Measurements from ENCODE around the gene NOS1.

Gene NOS1

GRCh38 chr12:117279606-117280005, 81.8 kb downstream of the NOS1 start:
- H2AFZ ChIP-seq: no peak overlapping the region
- H3K36me3 ChIP-seq (ENCODE audit: control insufficient read depth, insufficient read depth, low read length): no peaks in the 10 kb centered on the region
- H3K9ac ChIP-seq: no peak overlapping the region
- H3K79me2 ChIP-seq: no peaks in the 10 kb centered on the region
- H3K9me3 ChIP-seq (ENCODE audit: control insufficient read depth, low read length): no peaks in the 10 kb centered on the region
- no peak overlapping the region for H3K4me3 ChIP-seq (ENCODE audit: low read depth, low read length)
- H3K4me2 ChIP-seq (ENCODE audit: low read length): no peak overlapping the region
- no peak overlapping the region for H3K27ac ChIP-seq
- H3K4me1 ChIP-seq: no peaks in the 10 kb centered on the region
- H3K27me3 ChIP-seq (ENCODE audit: control insufficient read depth, insufficient read depth, low read length): no peaks in the 10 kb centered on the region
- TF ChIP-seq, protein P1, sequence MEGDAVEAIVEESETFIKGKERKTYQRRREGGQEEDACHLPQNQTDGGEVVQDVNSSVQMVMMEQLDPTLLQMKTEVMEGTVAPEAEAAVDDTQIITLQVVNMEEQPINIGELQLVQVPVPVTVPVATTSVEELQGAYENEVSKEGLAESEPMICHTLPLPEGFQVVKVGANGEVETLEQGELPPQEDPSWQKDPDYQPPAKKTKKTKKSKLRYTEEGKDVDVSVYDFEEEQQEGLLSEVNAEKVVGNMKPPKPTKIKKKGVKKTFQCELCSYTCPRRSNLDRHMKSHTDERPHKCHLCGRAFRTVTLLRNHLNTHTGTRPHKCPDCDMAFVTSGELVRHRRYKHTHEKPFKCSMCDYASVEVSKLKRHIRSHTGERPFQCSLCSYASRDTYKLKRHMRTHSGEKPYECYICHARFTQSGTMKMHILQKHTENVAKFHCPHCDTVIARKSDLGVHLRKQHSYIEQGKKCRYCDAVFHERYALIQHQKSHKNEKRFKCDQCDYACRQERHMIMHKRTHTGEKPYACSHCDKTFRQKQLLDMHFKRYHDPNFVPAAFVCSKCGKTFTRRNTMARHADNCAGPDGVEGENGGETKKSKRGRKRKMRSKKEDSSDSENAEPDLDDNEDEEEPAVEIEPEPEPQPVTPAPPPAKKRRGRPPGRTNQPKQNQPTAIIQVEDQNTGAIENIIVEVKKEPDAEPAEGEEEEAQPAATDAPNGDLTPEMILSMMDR (IDR thresholded peaks at IDR 0.05): no peak

DNA sequence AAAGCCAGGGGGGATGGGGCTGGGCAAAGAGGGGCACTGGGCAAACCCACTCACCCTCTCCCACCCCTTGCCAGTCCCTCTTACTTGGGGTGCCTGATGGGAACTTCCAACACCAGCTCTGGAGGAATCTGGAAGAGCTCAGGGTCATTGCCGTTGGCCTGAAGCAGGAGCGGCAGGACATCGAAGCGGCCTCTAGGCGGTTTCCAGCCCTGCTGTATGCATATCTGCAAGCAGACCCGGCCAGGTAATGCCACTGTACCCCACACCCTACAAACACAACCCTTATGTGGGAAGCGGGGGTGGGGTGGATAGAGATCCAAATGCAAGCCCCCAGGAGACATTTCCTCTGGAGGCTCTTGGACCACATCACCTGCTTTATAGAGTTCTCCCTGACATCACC, 83.6 kb downstream of the NOS1 start:
- no peak overlapping the region for H3K27ac ChIP-seq
- H3K9me3 ChIP-seq (ENCODE audit: control insufficient read depth, low read length): no peaks in the 10 kb centered on the region
- no peak overlapping the region for H3K9ac ChIP-seq
- H3K27me3 ChIP-seq (ENCODE audit: control insufficient read depth, insufficient read depth, low read length): no peaks in the 10 kb centered on the region
- H3K79me2 ChIP-seq: no peaks in the 10 kb centered on the region
- H3K4me3 ChIP-seq (ENCODE audit: low read depth, low read length): no peak overlapping the region
- H3K36me3 ChIP-seq (ENCODE audit: control insufficient read depth, insufficient read depth, low read length): no peaks in the 10 kb centered on the region
- H3K4me1 ChIP-seq: no peaks in the 10 kb centered on the region
- H3K4me2 ChIP-seq (ENCODE audit: low read length): no peak overlapping the region
- TF ChIP-seq, protein P1 (IDR thresholded peaks at IDR 0.05): no peak
- H2AFZ ChIP-seq: no peak overlapping the region

DNA sequence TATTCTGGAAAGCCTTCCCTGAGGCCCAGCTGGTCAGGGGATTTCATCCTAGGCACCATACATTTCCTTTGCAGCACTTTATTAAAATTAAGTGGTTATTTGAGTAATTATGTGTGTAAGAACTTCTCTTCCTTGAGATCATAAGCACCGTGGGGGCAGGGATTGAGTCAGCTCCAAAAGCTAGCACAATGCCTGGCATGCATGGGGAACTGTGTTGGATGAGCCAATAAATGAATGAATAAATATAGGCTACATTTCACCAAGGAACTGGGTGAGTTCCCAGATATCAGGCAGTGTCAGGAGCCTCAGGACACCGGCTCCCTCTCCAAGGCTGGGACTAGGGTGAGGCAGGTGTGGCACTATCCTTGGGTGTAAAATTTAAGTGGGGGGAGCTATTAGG, 88.3 kb downstream of the NOS1 start:
- H3K4me1 ChIP-seq: no peaks in the 10 kb centered on the region
- H3K9me3 ChIP-seq (ENCODE audit: control insufficient read depth, low read length): no peaks in the 10 kb centered on the region
- no peak overlapping the region for H2AFZ ChIP-seq
- TF ChIP-seq, protein P1 (IDR thresholded peaks at IDR 0.05): no peak
- H3K36me3 ChIP-seq (ENCODE audit: control insufficient read depth, insufficient read depth, low read length): no peaks in the 10 kb centered on the region
- H3K79me2 ChIP-seq: no peaks in the 10 kb centered on the region
- H3K4me3 ChIP-seq (ENCODE audit: low read depth, low read length): no peak overlapping the region
- H3K27ac ChIP-seq: no peak overlapping the region
- no peak overlapping the region for H3K9ac ChIP-seq
- H3K27me3 ChIP-seq (ENCODE audit: control insufficient read depth, insufficient read depth, low read length): no peaks in the 10 kb centered on the region
- H3K4me2 ChIP-seq (ENCODE audit: low read length): no peak overlapping the region

GRCh38 chr12:117272690-117273089, 88.7 kb downstream of the NOS1 start:
- no peak overlapping the region for H3K9ac ChIP-seq
- H3K4me3 ChIP-seq (ENCODE audit: low read depth, low read length): no peak overlapping the region
- no peaks in the 10 kb centered on the region for H3K9me3 ChIP-seq (ENCODE audit: control insufficient read depth, low read length)
- H3K27ac ChIP-seq: no peak overlapping the region
- H3K79me2 ChIP-seq: no peaks in the 10 kb centered on the region
- H2AFZ ChIP-seq: no peak overlapping the region
- H3K4me1 ChIP-seq: no peaks in the 10 kb centered on the region
- TF ChIP-seq, protein P1 (IDR thresholded peaks at IDR 0.05): no peak
- no peaks in the 10 kb centered on the region for H3K27me3 ChIP-seq (ENCODE audit: control insufficient read depth, insufficient read depth, low read length)
- H3K4me2 ChIP-seq (ENCODE audit: low read length): no peak overlapping the region
- no peaks in the 10 kb centered on the region for H3K36me3 ChIP-seq (ENCODE audit: control insufficient read depth, insufficient read depth, low read length)

GRCh38 chr12:117262749-117263148, 98.7 kb downstream of the NOS1 start:
- Histone ChIP-seq H3K27ac (no peak overlapping the region), H3K79me2 (no peaks in the 10 kb centered on the region), H3K9me3 (ENCODE audit: control insufficient read depth, low read length) (no peaks in the 10 kb centered on the region), H3K27me3 (ENCODE audit: control insufficient read depth, insufficient read depth, low read length) (no peaks in the 10 kb centered on the region), H3K4me2 (ENCODE audit: low read length) (no peak overlapping the region), H3K9ac (no peak overlapping the region), H2AFZ (no peak overlapping the region), H3K4me3 (ENCODE audit: low read depth, low read length) (no peak overlapping the region), H3K36me3 (ENCODE audit: control insufficient read depth, insufficient read depth, low read length) (no peaks in the 10 kb centered on the region), H3K4me1 (no peaks in the 10 kb centered on the region)
- TF ChIP-seq, protein P1 (IDR thresholded peaks at IDR 0.05): no peak
